NCI-H69 (cell line): ENCODE results near the gene OBSCN.

Experiments
- DNase-seq: peaks from one replicate; lab custom pipeline; 2025; lab: John Stamatoyannopoulos, UW

OBSCN gene

DNA sequence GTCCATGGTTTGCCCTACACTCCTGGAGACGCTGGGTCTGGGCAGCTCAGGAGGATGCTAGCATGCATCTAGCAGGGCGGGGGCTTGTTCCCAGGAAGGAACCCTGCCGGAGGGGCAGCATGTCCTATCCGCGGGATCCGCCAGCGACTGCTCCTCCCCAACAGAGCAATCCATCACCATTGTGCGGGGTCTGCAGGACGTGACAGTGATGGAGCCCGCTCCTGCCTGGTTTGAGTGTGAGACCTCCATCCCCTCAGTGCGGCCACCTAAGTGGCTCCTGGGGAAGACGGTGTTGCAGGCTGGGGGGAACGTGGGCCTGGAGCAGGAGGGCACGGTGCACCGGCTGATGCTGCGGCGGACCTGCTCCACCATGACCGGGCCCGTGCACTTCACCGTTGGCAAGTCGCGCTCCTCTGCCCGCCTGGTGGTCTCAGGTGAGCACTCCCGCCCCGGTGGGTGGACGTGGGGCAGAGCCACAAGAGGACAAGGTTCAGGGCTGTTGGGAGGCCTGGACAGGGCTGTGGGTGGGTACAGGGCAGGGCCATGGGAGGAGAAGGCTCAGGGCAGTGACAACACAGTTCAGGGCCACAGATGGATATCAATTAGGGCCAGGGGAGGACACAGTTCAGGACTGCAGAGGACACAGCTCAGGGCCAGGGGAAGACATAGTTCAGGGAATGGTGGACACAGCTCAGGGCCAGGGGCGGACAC lies 71.3 kb downstream of the OBSCN start:
- DNase-seq: no peak

DNA sequence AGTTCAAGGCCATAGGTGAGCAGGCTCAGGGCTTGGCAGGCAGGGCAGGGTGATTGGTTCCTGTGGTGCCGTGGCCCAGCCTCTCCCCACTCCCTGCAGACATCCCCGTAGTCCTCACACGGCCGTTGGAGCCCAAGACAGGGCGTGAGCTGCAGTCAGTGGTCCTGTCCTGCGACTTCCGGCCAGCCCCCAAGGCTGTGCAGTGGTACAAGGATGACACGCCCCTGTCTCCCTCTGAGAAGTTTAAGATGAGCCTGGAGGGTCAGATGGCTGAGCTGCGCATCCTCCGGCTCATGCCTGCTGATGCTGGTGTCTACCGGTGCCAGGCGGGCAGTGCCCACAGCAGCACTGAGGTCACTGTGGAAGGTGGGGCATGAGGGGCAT lies 71.9 kb downstream of the OBSCN start:
- no peak for DNase-seq

DNA sequence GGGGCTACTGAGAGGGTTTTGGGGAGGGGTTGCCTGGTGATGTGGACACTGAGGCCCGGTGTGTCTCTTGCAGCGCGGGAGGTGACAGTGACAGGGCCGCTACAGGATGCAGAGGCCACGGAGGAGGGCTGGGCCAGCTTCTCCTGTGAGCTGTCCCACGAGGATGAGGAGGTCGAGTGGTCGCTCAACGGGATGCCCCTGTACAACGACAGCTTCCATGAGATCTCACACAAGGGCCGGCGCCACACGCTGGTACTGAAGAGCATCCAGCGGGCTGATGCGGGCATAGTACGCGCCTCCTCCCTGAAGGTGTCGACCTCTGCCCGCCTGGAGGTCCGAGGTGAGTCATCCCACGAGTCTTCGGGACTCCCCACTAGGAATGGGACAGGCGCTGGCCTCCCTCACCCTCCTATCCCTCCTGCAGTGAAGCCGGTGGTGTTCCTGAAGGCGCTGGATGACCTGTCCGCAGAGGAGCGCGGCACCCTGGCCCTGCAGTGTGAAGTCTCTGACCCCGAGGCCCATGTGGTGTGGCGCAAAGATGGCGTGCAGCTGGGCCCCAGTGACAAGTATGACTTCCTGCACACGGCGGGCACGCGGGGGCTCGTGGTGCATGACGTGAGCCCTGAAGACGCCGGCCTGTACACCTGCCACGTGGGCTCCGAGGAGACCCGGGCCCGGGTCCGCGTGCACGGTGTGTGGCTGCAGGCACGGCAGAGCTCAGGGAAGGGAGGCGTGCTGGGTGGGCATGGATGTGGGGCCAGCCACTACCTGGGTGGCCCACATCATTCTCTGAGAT lies 72.5 kb downstream of the OBSCN start:
- no peak for DNase-seq

DNA sequence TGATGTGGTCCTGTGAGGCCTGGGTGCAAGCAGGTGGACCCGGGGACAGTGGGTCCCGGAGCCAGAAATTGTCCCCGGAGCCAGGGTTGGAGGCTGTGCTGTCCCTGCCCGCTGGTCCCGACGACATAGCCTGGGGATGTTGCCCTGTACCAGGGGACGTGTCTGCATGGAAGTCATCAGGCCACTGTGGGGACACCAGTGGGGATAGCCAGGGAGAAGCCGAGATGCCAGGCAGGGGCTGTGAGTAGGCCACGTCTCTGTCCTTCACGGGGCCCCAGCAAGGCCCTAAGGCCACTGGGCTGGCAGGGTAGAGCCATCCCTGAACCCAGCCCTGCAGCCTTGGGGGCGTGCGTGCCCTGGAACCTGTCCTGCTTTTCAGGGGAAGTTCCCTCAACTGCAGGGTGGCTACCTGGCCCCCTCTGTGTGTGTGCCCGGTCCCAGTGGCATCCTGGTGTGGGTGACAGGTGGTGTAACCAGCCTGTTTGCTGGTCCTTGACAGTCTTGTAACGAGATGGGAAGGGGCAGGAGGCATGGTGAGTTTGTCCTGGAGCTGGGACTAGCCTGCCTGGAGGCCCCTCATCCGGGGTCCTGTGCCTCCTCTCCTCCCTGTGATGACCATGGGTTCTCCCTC lies 73.2 kb downstream of the OBSCN start:
- DNase-seq: no peak

DNA sequence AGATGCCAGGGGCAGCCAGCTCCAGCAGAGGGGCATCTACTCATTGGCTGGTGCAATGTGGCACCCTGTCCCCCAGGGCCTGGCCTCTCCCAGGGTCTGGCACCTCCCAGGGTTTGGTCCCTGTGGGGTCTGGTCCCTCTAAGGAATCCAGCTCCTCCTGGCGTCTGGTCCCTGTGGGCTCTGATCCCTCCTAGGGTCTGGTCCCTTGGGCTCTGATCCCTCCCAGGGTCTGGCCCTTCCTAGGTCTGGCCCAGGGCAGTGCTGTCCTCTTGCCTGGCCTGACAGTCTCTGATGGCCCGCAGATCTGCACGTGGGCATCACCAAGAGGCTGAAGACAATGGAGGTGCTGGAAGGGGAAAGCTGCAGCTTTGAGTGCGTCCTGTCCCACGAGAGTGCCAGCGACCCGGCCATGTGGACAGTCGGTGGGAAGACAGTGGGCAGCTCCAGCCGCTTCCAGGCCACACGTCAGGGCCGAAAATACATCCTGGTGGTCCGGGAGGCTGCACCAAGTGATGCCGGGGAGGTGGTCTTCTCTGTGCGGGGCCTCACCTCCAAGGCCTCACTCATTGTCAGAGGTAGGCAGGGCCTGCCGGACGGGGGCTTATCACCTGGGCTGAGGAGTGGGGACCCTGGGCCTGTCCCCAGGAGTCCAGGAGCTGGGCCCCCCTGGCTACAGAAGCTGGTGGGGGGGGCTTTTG lies 73.9 kb downstream of the OBSCN start:
- no peak for DNase-seq

DNA sequence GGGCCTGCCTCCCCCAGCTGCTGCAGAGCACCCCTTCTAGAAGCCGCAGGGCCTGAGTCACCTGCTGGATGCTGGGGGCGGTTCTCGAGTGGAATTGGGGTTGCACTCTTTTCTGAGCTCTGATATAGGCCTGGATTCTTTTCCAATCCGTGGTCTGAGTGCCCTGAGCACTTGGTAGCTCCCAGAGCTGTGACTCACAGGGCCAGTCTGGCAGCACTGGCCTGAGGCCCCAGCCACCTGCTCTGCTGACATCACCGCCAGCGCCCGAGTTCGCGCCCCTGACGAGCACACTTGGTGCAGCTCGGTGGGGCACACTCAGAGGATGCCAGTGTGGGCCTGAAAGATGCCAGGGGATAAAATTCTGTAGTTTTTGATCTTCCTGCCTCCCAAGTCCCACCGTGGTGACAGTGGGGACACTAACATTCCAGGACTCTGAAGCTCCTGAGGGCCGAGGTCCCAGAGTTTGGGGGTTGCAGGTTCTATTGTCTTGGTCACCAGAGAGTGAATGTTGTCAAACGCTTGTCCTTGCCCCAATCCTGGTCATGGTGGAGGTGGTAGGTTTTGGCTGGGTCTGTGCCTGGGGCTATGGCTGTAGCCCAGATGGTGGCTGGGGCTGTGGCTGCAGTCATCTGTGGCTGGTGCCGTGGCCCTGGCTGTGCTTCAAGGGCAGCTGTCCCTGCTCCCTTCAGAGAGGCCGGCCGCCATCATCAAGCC lies 74.6 kb downstream of the OBSCN start:
- no peak for DNase-seq

DNA sequence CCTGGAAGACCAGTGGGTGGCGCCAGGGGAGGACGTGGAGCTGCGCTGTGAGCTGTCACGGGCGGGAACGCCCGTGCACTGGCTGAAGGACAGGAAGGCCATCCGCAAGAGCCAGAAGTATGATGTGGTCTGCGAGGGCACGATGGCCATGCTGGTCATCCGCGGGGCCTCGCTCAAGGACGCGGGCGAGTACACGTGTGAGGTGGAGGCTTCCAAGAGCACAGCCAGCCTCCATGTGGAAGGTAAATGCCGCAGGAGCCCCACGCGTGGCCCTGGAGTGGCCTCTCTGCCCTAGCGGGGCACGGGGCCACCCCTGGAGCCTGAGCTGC lies 75.2 kb downstream of the OBSCN start:
- no peak for DNase-seq

DNA sequence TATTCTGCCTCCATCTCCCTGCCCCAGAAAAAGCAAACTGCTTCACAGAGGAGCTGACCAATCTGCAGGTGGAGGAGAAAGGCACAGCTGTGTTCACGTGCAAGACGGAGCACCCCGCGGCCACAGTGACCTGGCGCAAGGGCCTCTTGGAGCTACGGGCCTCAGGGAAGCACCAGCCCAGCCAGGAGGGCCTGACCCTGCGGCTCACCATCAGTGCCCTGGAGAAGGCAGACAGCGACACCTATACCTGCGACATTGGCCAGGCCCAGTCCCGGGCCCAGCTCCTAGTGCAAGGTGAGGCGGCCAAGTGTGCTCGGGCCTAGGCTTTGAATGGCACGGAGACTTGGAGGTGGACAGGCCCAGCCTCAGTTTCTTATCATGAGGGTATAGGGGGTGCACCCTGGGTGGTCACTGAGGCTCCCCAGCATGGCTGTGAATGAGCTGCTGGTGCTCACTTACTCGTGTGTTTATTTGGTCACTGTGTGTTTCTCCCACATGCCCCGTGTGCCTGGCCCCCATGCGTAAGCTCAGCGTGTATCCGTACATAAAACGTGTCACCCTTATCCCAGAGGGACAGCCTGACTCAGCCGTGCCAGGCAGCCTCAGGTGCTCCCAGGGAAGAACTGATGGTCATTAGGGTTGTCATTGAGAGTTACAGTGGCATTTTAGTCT lies 75.8 kb downstream of the OBSCN start:
- DNase-seq: no peak

DNA sequence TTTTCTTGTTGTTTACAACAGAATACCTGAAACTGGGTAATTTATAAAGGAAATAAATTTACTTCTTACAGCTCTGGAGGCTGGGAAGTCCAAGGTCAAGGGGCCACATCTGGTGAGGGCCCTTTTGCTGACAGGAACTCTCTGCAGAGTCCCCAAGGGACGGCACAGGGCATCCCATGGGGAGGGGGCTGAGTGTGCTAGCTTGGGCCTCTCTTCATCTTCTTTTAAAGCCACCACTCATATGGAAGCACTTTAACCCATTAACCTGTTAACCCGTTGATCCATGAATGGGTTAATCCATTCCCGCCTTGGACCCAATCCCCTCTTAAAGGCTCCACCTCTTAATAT lies 76.3 kb downstream of the OBSCN start:
- DNase-seq: no peak

DNA sequence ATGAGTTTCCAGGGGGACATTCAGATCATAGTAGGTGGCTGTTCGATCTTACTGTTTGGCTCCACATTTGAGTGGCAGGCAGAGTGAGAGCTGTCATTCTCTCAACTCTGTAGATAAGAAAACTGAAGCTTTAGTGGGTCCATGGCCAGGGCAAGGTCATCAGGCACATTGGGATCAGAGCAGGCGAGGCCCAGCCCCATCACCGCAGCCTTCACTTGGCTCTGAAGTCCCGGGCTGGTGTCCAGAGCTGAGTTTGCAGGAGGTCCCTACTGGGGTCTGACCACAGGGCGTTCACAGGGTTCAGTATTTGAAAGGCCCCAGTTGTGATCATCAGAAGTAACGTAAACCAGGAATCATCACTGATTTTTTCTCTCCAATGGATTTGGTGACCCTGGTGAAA lies 76.7 kb downstream of the OBSCN start:
- no peak for DNase-seq

DNA sequence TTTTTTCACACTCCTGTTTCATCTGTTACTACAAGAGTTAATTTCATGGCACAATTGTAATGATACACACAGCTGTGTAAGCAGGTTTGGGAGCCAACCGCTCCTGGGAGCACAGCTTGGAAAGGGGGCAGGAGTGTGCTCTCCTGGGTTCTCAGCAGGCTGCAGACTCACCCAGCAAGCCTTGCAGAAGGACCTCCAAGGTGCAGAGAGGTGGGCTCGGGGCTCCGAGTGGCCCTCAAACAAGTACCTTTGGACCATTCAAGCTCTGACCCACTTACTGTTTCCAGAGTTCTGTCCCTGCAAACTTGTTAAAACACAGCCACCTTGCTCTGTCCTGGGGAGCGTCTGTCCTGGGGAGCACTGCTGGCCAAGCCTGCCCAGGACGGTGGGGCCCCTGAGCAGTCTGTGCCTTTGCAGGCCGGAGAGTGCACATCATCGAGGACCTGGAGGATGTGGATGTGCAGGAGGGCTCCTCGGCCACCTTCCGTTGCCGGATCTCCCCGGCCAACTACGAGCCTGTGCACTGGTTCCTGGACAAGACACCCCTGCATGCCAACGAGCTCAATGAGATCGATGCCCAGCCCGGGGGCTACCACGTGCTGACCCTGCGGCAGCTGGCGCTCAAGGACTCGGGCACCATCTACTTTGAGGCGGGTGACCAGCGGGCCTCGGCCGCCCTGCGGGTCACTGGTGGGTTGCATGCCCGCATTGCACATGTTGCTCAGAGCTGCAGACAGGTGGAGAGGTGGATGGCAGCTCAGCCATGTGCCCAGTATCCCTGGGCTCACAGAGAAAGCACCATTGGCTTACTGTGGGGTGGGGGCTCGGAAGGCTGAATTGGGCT lies 78.0 kb downstream of the OBSCN start:
- DNase-seq: no peak

DNA sequence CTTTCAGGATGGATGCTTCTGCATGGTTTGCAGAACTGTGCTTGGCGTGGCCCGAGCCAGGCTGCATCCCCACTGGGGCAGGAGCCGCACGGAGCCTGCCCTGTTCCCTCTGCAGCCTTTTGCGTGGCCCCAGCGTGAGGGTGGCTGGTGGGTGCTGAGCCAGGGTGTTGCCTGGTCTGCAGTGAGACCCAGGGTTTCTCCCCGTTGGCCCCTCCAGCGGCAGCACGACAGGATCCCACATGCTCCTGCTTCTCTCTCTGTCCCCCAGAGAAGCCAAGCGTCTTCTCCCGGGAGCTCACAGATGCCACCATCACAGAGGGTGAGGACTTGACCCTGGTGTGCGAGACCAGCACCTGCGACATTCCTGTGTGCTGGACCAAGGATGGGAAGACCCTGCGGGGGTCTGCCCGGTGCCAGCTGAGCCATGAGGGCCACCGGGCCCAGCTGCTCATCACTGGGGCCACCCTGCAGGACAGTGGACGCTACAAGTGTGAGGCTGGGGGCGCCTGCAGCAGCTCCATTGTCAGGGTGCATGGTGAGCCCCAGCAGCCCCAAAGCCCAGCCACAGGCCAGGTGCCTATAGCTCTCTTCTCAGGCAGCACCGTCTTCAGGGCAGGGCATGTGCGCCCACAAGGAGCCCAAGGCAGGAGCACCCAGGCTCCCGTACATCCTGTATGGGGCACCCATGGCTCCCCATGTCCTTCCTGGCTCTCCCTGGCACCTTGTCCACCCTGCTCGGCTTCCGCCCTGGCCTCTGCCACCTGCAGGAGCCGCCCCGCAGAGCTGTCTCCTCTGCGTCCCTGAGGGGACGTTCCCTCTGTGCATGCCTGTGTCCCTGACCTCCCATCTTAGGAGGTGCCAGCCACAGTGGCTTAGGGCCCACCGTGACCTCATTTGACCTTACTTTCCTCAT lies 78.9 kb downstream of the OBSCN start:
- no peak for DNase-seq

DNA sequence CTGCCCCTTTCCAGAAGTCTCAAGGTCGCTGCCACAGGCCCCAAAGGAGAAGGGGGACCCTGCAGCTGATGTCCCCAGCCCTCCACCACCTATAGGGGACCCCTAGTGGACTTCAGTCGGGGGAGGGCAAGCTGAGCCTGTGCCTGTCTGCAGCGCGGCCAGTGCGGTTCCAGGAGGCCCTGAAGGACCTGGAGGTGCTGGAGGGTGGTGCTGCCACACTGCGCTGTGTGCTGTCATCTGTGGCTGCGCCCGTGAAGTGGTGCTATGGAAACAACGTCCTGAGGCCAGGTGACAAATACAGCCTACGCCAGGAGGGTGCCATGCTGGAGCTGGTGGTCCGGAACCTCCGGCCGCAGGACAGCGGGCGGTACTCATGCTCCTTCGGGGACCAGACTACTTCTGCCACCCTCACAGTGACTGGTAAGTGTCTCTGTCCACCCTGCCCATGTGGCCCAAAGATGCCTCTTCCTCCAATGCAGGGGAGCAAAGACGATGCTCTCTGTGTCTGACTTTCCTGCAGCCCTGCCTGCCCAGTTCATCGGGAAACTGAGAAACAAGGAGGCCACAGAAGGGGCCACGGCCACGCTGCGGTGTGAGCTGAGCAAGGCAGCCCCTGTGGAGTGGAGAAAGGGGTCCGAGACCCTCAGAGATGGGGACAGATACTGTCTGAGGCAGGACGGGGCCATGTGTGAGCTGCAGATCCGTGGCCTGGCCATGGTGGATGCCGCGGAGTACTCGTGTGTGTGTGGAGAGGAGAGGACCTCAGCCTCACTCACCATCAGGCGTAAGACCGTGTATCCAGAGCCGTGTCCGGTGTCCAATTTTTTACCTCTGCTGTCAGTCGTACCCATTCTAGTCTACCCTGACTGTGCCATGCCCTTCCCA lies 79.9 kb downstream of the OBSCN start:
- DNase-seq: no peak

DNA sequence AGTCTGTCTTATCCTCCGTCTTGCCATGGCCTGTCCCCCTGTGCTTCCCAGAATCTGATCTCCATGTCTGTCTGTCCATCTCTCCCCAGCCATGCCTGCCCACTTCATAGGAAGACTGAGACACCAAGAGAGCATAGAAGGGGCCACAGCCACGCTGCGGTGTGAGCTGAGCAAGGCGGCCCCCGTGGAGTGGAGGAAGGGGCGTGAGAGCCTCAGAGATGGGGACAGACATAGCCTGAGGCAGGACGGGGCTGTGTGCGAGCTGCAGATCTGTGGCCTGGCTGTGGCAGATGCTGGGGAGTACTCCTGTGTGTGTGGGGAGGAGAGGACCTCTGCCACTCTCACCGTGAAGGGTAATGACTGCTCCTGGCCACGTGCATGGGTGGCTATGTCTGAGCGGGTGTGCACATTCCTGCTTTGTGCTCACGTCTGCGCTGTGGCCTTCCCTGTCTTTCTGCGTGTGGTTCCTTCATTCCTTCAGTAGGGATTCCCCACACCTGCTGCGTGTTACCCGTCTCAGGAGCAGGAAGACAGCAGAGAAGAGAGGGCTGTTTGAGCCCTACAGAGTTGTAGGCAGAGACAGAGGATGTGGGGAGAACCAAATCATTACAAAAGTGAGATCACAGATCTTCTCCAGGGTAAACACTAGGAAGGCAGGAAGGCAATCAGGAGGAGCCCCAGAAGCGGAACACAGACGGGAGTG lies 80.8 kb downstream of the OBSCN start:
- DNase-seq: no peak

DNA sequence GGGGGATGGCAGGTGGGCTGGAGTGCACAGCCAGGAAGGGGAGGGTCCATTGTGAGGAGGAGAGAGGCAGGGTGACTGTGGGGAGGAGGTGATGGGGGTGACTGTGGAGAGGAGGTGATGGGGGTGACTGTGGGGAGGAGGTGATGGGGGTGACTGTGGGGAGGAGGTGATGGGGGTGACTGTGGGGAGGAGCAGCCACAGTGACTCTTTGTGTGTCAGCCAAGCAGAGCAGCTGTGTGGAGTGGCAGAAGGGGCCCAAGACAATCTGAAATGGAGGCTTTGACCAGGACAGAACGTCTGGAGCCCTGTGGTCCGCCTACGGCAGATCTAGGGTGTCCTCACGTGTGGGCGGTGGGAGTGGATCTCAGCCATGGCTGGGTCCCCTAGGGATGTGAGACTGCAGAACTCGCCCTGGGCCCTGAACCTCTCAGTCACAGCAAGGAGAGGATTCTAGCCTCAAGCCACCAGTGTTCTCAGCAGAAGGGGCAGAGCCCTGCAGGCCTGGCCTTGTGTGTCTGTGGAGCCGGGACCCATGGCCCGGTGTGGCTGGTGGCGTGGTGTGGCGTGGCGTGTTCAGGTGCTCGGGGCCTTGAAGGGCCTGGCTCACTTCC lies 81.5 kb downstream of the OBSCN start:
- no peak for DNase-seq

DNA sequence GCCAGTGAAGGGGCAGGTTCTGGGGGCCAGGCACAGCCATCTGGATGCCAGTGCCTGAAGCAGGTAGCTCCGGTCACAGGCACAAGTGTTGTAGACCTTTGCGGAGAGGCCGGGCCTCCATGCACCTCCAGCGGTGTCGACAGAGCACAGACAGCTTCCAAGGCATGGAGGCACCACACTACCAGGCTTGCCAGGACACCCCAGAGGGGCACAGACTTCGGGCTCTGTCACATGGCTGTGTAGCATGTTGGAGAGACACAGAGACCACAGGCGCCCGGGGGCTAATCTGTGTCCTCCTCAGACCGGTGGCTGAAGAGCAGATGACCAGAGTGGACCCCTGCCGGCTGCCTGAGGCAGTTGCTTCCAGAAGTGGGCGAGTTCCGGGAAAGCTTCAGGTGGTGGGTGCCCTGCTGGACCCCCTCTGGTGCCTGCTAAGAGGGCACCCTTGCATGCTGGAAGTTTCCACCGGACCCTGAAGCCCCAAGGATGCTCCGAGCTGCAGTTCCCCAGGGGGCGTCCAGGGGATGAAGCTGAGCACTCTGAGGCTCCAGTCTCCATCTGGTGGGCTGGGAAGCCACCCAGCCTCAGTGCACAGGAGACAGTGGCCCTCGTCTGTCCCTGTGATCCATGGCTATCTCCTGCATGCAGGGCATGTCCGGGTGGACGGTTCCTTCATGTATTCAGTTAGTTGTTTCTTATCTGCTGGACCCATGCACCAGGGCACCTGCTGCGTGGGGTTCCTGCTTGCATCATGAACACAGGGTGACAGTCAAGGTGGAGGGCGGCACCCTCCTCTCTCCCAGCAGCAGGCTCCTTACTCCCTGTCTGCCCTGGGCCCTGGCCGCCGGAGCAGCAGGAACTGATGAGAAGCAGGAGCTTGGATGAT lies 82.4 kb downstream of the OBSCN start:
- DNase-seq: no peak
